Endothelial cell of umbilical vein (primary cell): ENCODE results near the gene CHAF1A. TPM values are rescaled to one million over a fixed set of nuclear protein-coding genes. Genes with fewer than 3 reads are reported as not detected.

ENCODE experiments used
- BruUV-seq: library from RNA; stranded (reverse); fragments of 400-500 nt; replicated peaks from 2 replicates; lab custom pipeline; 2021; lab: Mats Ljungman, UMichigan
- CTCF ChIA-PET: fragments of 300-600, 350-600 bp; sonication (Branson Sonifier 250); formaldehyde crosslinking; loops from one replicate; lab custom pipeline; 2021; ENCODE audit warnings: antibody characterized with exemption, inconsistent platforms; lab: Charles Lee
- POLR2A ChIA-PET: fragments of 300-600, 350-600 bp; sonication (Branson Sonifier 250); formaldehyde crosslinking; loops from one replicate; lab custom pipeline; 2021; ENCODE audit warnings: antibody characterized with exemption, inconsistent platforms; lab: Charles Lee
- DNase-seq: peaks from one replicate; pipeline ENCODE4 v3.0.0-alpha.2; 2011; ENCODE audit warnings: low read depth, low spot score
- FAIRE-seq: peaks from 2 replicates; lab custom pipeline; 2011; peaks lifted over from hg19 to GRCh38; lab: Jason Lieb, UNC
- H2AFZ ChIP-seq: 2 replicates; pipeline ENCODE4 v1.6.0; 2012; ENCODE audit warnings: low read depth, low read length, control low read depth, inconsistent platforms
- H3K27ac ChIP-seq: 2 replicates; pipeline ENCODE4 v1.5.1; 2011; ENCODE audit warnings: low read depth, mild to moderate bottlenecking, control low read depth, low read length, moderate library complexity; ENCODE audit not compliant: insufficient read depth
- H3K27me3 ChIP-seq, 2 experiments: 2 replicates each; pipeline versions ENCODE4 v1.6.0 to v1.6.1; 2011; ENCODE audit warnings: low read length in 2 of 2, mixed read lengths in 1 of 2; ENCODE audit not compliant: control insufficient read depth in 2 of 2, insufficient read depth in 2 of 2
- H3K36me3 ChIP-seq, 2 experiments: 2 replicates in 1 of 2; 3 replicates in 1 of 2; pipeline ENCODE4 v1.5.1; 2011; ENCODE audit warnings: low read length in 2 of 2, mild to moderate bottlenecking in 1 of 2, moderate library complexity in 1 of 2; ENCODE audit not compliant: control insufficient read depth in 2 of 2, insufficient read depth in 2 of 2; ENCODE audit errors: extremely low read depth in 1 of 2
- H3K4me1 ChIP-seq: 3 replicates; pipeline ENCODE4 v1.5.1; 2011; ENCODE audit warnings: mild to moderate bottlenecking, low read length; ENCODE audit not compliant: control insufficient read depth, insufficient read depth; ENCODE audit errors: extremely low read depth
- H3K4me2 ChIP-seq: 2 replicates; pipeline ENCODE4 v1.6.1; 2011; ENCODE audit warnings: low read length, control low read depth, mixed read lengths; ENCODE audit not compliant: insufficient read depth
- H3K4me3 ChIP-seq, 3 experiments: fragments of 200-600 bp in 1 of 3; sonication (generic), shearing (Covaris generic) in 1 of 3; replicated peaks in 1 of 3; 2 replicates each; pipeline ENCODE4 v1.5.1; 2011 to 2016; ENCODE audit warnings: control low read depth in 3 of 3, low read length in 3 of 3, mild to moderate bottlenecking in 2 of 3, inconsistent platforms in 1 of 3, low read depth in 1 of 3, moderate library complexity in 1 of 3; ENCODE audit not compliant: insufficient read depth in 1 of 3
- H3K79me2 ChIP-seq: 2 replicates; pipeline ENCODE4 v1.6.0; 2012; ENCODE audit warnings: low read length, inconsistent platforms; ENCODE audit not compliant: control insufficient read depth, insufficient read depth
- H3K9ac ChIP-seq: replicated peaks from 2 replicates; pipeline ENCODE3; 2011; ENCODE audit warnings: low read length, control low read depth; ENCODE audit not compliant: insufficient read depth; ENCODE audit errors: extremely low read depth
- H3K9me1 ChIP-seq: replicated peaks from 3 replicates; pipeline ENCODE4 v1.6.0; 2011; ENCODE audit warnings: mild to moderate bottlenecking, low read length; ENCODE audit not compliant: control insufficient read depth, insufficient read depth; ENCODE audit errors: extremely low read depth
- H3K9me3 ChIP-seq: replicated peaks from 2 replicates; pipeline ENCODE4 v1.5.1; 2012; ENCODE audit warnings: low read length, inconsistent platforms; ENCODE audit not compliant: control insufficient read depth, insufficient read depth
- H4K20me1 ChIP-seq: replicated peaks from 2 replicates; pipeline ENCODE3; 2011; ENCODE audit warnings: mild to moderate bottlenecking, low read length; ENCODE audit not compliant: control insufficient read depth, insufficient read depth; ENCODE audit errors: extremely low read depth
- CTCF ChIP-seq, 2 donors: IDR thresholded peaks; 1 replicate in 1 of 2; 2 replicates in 1 of 2; pipeline ENCODE4 v1.5.1; 2011; ENCODE audit warnings: low read length in 2 of 2, mild to moderate bottlenecking in 2 of 2, moderate library complexity in 2 of 2, control low read depth in 1 of 2, inconsistent platforms in 1 of 2, low read depth in 1 of 2; ENCODE audit not compliant: insufficient read depth in 1 of 2; ENCODE audit errors: extremely low read depth in 1 of 2
- EZH2 ChIP-seq: IDR thresholded peaks from 2 replicates; pipeline ENCODE4 v1.6.1; 2012; ENCODE audit warnings: borderline replicate concordance, low read depth, mild to moderate bottlenecking, moderate library complexity, low read length, inconsistent platforms; ENCODE audit not compliant: severe bottlenecking
- FOS ChIP-seq: IDR thresholded peaks from 2 replicates; pipeline ENCODE4 v1.6.1; 2011; ENCODE audit warnings: mild to moderate bottlenecking, low read length, moderate library complexity, borderline replicate concordance; ENCODE audit not compliant: insufficient read depth
- GATA2 ChIP-seq: IDR thresholded peaks from 2 replicates; pipeline ENCODE4 v1.7.0; 2011; ENCODE audit warnings: low read depth, mild to moderate bottlenecking, moderate library complexity, mixed read lengths, low read length; ENCODE audit not compliant: insufficient read length, insufficient read depth
- JUN ChIP-seq: IDR thresholded peaks from 2 replicates; pipeline ENCODE4 v1.6.1; 2011; ENCODE audit warnings: borderline replicate concordance, low read depth; ENCODE audit not compliant: insufficient read length, insufficient read depth
- MAX ChIP-seq: IDR thresholded peaks from 2 replicates; pipeline ENCODE4 v1.6.1; 2011; ENCODE audit not compliant: insufficient read depth, insufficient read length
- MYC ChIP-seq: IDR thresholded peaks from one replicate; pipeline ENCODE4 v1.6.1; 2011; ENCODE audit warnings: mild to moderate bottlenecking, low read depth, low read length
- POLR2A ChIP-seq: IDR thresholded peaks from 2 replicates; pipeline ENCODE4 v1.6.1; 2012; ENCODE audit warnings: low read depth, mild to moderate bottlenecking, control low read depth, low read length
- POLR2AphosphoS5 ChIP-seq: IDR thresholded peaks from 2 replicates; pipeline ENCODE4 v1.6.1; 2012; ENCODE audit warnings: low read depth, mild to moderate bottlenecking, control low read depth, low read length, moderate library complexity; ENCODE audit not compliant: insufficient read depth
- dilution Hi-C: fragments of 300-500 bp; cut with MboI; formaldehyde crosslinking; loops from one replicate; pipeline ENCODE4 v1.15.0; 2019; ENCODE audit warnings: low sequenced_read_pairs; ENCODE audit not compliant: extremely low pct_ligation_motif_present
- intact Hi-C: fragments of 100-400 bp; cut with micrococcal nuclease; formaldehyde crosslinking; loops from one replicate; pipeline ENCODE4 v1.10.0; 2022
- polyA plus RNA-seq, 4 experiments: library from polyadenylated mRNA; depleted of rRNA in 3 of 4; stranded (reverse) in 3 of 4; unstranded in 1 of 4; fragments of >200 nt; gene quantifications; 2 replicates each; pipeline versions ENCODE4 v1.2.1 to v1.2.3, GENCODE V29; 2011 to 2012; ENCODE audit warnings: missing spikeins in 1 of 4
- total RNA-seq: library from RNA; stranded (reverse); gene quantifications from 2 replicates; pipeline ENCODE4 v1.2.3, GENCODE V29; 2021

The CHAF1A gene
- total and polyA plus RNA-seq, 2 donors (not counting 3 experiments of a cell fraction or from before 2014, with no cell fraction given): 19.5 to 44.5 TPM

GRCh38 chr19:4366666-4367335 is 35.6 kb upstream of the CHAF1A start:
- dilution Hi-C loops (loop anchor here (10.0 kb wide), 1 partner anchor 48 kb away; no protein-coding TSS in a partner anchor), intact Hi-C loops (no loop called here)
- peaks cover 5 to 51% of the 10 kb centered on the region in 2 experiments for H3K36me3 ChIP-seq
- no peak for FAIRE-seq
- no peaks in the 10 kb centered on the region for H3K9me1 ChIP-seq
- DNase-seq: no peak
- TF ChIP-seq CTCF (IDR thresholded peaks at IDR 0.05; ENCODE audit: extremely low read depth in 1 of 2, insufficient read depth in 1 of 2, low read depth in 1 of 2, low read length in 2 of 2) (no peak), EZH2 (no peak), MAX (no peak), POLR2A (no peak), JUN (no peak), GATA2 (no peak), POLR2AphosphoS5 (no peak), FOS (no peak), MYC (no peak)
- no peak overlapping the region for H3K4me2 ChIP-seq
- no TSS peak for BruUV-seq
- H3K79me2 ChIP-seq: peaks cover 43% of the 10 kb centered on the region
- no peaks in the 10 kb centered on the region for H3K27me3 ChIP-seq
- H2AFZ ChIP-seq: no peak overlapping the region
- no peaks in the 10 kb centered on the region for H3K9me3 ChIP-seq
- ChIA-PET POLR2A (no interaction called here), CTCF (interaction anchor here (1.6 to 1.7 kb wide), 2 partner anchors 9 to 34 kb away, joined by 4 to 6 read pairs; partner anchors contain the start of gene SH3GL1)
- no peak overlapping the region for H3K27ac ChIP-seq
- H3K4me1 ChIP-seq: peaks cover 20% of the 10 kb centered on the region
- H3K4me3 ChIP-seq: no peak overlapping the region
- no peaks in the 10 kb centered on the region for H4K20me1 ChIP-seq
- no peak overlapping the region for H3K9ac ChIP-seq
